Vagina (tissue), 2 donors: ENCODE measurements around the gene CUX1.
"Not testable (repeated sequence)": the region's sequence is repeated elsewhere in the genome, so short reads cannot be mapped to it uniquely, and the experiment has no call there.

ENCODE experiments used
- POLR2A ChIP-seq, 2 donors: fragments of 450-650 bp; IDR thresholded peaks; one replicate each; pipeline ENCODE4 v1.6.1; 2017; ENCODE audit warnings: antibody characterized with exemption in 2 of 2, mild to moderate bottlenecking in 2 of 2, moderate library complexity in 2 of 2
- POLR2AphosphoS5 ChIP-seq, 2 donors: sonication (generic); formaldehyde crosslinking; IDR thresholded peaks; one replicate each; pipeline ENCODE4 v1.9.0; 2017; ENCODE audit warnings: antibody characterized with exemption in 2 of 2, mild to moderate bottlenecking in 2 of 2, low read depth in 1 of 2; ENCODE audit not compliant: insufficient read depth in 1 of 2
- TF ChIP-seq, protein P1 (sequence below), 3 experiments: fragments of 450-650 bp in 2 of 3; fragments of 200-600 bp in 1 of 3; sonication (generic) in 1 of 3; IDR thresholded peaks; one replicate each; pipeline ENCODE4 v1.5.1; 2017 to 2019; ENCODE audit warnings: antibody characterized with exemption in 3 of 3, mild to moderate bottlenecking in 2 of 3, moderate library complexity in 2 of 3

DNA sequence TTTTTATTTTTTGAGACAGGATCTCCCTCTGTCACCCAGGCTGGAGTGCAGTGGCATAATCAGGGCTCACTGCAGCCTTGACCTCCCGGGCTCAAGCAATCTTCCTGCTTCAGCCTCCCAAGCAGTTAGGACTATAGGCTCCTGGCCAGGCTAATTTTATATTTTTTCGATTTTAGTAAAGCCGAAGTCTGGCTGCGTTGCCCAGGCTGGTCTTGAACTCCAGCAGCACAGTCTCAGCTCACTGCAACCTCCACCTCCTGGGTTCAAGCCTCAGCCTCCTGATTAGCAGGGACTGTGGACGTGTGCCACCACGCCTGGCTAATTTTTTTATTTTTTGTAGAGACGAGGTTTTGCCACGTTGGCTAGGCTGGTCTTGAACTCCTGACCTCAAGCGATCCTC is 225.4 kb downstream of the CUX1 start:
- TF ChIP-seq, protein P1, sequence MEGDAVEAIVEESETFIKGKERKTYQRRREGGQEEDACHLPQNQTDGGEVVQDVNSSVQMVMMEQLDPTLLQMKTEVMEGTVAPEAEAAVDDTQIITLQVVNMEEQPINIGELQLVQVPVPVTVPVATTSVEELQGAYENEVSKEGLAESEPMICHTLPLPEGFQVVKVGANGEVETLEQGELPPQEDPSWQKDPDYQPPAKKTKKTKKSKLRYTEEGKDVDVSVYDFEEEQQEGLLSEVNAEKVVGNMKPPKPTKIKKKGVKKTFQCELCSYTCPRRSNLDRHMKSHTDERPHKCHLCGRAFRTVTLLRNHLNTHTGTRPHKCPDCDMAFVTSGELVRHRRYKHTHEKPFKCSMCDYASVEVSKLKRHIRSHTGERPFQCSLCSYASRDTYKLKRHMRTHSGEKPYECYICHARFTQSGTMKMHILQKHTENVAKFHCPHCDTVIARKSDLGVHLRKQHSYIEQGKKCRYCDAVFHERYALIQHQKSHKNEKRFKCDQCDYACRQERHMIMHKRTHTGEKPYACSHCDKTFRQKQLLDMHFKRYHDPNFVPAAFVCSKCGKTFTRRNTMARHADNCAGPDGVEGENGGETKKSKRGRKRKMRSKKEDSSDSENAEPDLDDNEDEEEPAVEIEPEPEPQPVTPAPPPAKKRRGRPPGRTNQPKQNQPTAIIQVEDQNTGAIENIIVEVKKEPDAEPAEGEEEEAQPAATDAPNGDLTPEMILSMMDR (IDR thresholded peaks at IDR 0.05), result not testable (repeated sequence)
- not testable (repeated sequence) for TF ChIP-seq POLR2A (IDR thresholded peaks at IDR 0.05); POLR2AphosphoS5 (IDR thresholded peaks at IDR 0.05; ENCODE audit: insufficient read depth in 1 of 2, low read depth in 1 of 2)
